Hematopoietic multipotent progenitor cell treated with erythropoietin and hydrocortisone succinate and interleukin-3 and kit ligand, for 6 days (in vitro differentiated cells): ENCODE measurements around the gene TMEM123.
A peak's percentile ranks its signal among the peaks of the same experiment; 100 is the strongest.

Experiments
- DNase-seq: peaks from one replicate; pipeline ENCODE4 v3.0.0-alpha.2; 2015

Gene TMEM123

DNA sequence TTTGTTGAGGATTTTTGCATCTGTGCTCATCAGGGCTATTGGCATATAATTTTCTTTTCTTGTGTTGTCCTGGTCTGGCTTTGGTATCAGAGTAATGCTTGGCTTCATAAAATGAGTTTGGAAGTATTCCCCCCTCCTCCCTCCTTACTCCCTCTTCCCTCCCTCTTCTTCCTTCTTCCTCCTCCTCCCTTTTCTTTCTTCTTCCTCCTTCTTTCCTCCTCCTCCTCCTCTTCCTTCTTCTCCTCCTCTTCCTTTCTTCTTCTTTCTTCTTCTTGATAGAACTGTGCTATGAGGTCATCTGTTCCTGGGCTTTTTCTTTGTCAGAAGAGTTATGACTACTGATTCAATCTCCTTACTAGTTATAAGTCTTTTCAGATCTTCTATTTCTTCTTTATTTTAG is 95.4 kb downstream of the TMEM123 start:
- no peak for DNase-seq

DNA sequence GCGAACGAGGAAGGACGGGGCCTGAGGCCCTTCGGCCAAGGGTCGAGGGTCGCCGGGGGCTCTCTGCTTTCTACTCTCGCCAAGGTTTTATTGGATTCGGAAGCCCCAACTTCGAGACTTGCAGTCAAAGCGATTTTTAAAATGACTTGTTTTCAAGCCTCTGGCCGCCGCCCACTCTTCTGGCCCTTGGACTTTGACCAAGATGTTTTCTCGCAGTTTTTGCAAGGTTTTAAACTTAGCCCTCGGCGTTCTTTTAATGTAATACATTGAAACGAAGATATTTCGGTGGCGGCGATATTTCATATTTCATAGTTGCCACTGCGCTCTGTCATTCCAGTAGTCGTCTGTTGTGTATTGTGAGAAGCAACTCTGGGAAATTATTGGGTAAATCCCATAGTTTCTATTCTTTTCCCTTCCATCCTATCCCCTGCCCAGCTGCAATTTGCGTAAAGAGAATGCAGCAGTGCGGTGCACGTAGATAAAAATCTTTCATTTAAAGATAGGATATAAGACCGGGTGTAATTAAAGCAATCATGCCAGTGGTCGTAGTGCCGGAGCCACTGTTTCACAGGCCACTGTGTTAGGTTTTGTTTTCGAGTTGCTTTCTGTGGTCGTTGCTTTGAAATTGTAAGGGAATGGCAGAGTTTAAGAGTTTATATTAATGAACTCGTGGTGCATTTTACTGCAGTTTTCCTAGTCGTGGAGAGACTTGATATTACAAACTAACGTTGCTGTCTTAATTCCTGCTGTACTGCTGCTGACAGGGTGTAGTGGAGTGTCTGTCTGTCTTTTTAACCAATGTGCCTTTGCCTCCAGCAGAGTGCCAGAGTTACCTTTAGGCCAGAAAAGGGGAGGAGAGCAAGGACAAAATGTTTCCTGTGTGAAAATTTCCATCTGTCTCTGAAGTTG is 104.8 kb downstream of the TMEM123 start:
- DNase-seq: peak; percentile 69

DNA sequence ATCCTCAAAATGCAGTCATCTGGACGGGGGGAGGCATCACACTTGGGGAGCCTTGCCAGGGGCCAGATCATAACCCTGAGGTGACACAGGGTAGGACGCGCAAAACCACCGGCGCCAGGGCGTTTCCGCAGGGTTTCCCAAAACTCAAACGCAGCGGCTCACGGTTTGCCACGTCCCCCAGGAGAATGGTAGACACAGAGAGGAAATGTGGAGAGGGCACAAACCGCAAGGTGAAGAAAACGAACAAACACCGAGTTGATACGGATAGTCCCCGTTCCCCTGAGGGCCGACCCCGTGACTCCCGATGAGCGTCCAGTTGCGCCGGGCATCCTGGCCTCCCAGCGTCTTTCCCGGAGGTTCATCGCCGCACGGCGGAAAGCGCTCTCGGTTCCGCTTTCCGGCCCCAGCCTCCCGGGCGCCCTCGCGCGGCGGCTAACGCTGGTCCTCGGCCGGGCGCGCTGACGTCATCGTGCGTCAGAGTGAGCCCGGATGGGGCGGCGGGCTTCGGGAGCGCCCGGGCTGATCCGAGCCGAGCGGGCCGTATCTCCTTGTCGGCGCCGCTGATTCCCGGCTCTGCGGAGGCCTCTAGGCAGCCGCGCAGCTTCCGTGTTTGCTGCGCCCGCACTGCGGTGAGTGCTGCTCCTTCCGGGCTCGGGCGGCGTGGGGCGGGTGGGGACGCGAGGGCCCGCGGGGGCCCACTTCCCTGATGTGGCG is 105.7 kb downstream of the TMEM123 start, which contains the start of gene BIRC2:
Gene BIRC2, plus strand, starts transcription at position 467 of the 714 bp plus-strand sequence. CDS start 2,641 bp downstream, outside the sequence.
- DNase-seq: peak; percentile 95

DNA sequence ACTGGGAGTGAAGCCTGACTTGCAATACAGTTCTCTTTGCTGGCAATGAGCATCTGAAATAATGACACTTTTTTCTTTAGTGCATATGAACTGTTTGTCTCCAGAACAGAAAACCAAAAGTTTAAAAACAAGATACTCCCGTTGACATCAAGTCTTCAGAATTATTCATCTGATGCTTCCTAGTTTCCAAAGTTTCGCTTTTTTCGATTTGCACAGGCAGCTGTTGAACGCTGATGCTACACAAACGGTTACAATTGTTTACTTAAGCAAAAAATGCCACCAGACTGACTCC is 106.2 kb downstream of the TMEM123 start:
- peak; percentile 7 for DNase-seq
